ENCODE measurements around the gene LRRC4B.

GRCh38 chr19:50602935-50603334 is 34.7 kb upstream of the LRRC4B start:
- TF ChIP-seq CTCF (IDR thresholded peaks at IDR 0.05) (no peak), POLR2A (IDR thresholded peaks at IDR 0.05) (no peak)
